Omental fat pad (tissue), 4 donors: ENCODE results near the gene KRTAP9-9. TPM values are rescaled to one million over a fixed set of nuclear protein-coding genes. Genes with fewer than 3 reads are reported as not detected.

Experiments used
- ATAC-seq: fragments of 150-250 bp; one replicate; pipeline ENCODE4 v1.9.1; 2016; ENCODE audit warnings: mild to moderate bottlenecking, moderate library complexity; ENCODE audit not compliant: low FRiP score
- DNase-seq: peaks from one replicate; pipeline ENCODE4 v3.0.0-alpha.2; 2019; ENCODE audit warnings: low spot score
- small RNA-seq: library from RNA; depleted of rRNA; stranded (forward); fragments of <200 nt; gene quantifications from one replicate; pipeline ENCODE3, GENCODE V24; 2016
- total RNA-seq, 4 donors: library from RNA; depleted of rRNA; stranded (reverse); fragments of >200 nt; gene quantifications; one replicate each; pipeline ENCODE4 v1.1.0, GENCODE V29; 2016
- TF ChIP-seq, protein P1 (sequence below), 3 donors: fragments of 450-650 bp; IDR thresholded peaks; one replicate each; pipeline ENCODE4 v1.5.1; 2016 to 2017; ENCODE audit warnings: antibody characterized with exemption in 3 of 3, mild to moderate bottlenecking in 3 of 3, moderate library complexity in 2 of 3

The KRTAP9-9 gene
- total RNA-seq, 4 donors from 2014 or later: not detected

GRCh38 chr17:41301204-41301790 is 46.1 kb downstream of the KRTAP9-9 start:
- DNase-seq (no peak), ATAC-seq (no peak)
- TF ChIP-seq, protein P1, sequence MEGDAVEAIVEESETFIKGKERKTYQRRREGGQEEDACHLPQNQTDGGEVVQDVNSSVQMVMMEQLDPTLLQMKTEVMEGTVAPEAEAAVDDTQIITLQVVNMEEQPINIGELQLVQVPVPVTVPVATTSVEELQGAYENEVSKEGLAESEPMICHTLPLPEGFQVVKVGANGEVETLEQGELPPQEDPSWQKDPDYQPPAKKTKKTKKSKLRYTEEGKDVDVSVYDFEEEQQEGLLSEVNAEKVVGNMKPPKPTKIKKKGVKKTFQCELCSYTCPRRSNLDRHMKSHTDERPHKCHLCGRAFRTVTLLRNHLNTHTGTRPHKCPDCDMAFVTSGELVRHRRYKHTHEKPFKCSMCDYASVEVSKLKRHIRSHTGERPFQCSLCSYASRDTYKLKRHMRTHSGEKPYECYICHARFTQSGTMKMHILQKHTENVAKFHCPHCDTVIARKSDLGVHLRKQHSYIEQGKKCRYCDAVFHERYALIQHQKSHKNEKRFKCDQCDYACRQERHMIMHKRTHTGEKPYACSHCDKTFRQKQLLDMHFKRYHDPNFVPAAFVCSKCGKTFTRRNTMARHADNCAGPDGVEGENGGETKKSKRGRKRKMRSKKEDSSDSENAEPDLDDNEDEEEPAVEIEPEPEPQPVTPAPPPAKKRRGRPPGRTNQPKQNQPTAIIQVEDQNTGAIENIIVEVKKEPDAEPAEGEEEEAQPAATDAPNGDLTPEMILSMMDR (IDR thresholded peaks at IDR 0.05): no peak

DNA sequence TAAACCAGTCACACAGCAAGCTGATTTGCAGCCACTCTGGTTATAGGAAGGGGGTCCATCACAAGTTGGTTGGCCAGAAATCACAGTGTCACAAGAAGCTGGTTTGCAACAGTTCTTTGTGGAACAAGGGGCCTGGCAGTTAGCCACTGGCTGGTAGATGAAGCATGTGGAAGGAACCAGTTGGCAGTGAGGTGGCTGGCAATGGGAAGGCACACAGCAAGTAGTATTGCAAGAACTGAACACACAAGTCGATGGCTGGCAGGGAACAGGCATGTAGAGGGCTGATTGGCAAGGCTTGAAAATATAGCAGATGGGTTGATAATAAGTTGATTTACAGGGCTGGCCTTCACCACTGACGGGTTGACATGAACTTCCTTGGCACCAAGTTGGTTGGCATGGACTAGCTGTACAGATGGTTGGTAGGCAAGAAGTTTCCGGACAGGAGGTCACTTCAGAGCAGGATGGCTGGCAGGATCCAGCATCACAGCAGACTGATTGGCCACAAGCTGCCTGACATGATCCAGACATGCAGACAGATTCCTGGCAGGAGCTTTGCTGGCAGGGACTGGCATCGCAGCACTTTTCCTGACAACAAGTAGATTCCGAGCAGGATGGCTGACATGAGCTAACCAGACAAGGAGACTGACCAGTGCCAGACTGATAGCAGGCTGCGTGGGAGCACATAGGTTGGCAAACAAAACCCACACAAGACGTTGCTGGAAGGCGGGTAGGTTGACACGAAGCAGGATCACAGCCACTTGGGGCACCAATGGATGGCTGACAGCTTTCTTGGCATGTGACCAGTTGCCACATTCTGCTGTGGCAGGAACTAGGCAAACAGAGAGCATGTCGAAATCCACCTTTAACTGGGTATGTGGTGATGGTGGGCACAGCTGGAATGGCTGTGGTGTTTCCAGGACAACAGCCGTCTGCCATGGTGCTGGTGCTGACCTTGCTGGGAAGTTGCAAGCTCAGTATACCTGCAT is 47.0 kb downstream of the KRTAP9-9 start, which contains the start of gene KRTAP29-1:
KRTAP29-1 (minus strand) TSS at position 936 of the 986 bp plus-strand sequence; CDS start at position 936, 0 bp downstream.
- ATAC-seq: no peak
- no peak for DNase-seq
- TF ChIP-seq, protein P1 (IDR thresholded peaks at IDR 0.05): no peak

DNA sequence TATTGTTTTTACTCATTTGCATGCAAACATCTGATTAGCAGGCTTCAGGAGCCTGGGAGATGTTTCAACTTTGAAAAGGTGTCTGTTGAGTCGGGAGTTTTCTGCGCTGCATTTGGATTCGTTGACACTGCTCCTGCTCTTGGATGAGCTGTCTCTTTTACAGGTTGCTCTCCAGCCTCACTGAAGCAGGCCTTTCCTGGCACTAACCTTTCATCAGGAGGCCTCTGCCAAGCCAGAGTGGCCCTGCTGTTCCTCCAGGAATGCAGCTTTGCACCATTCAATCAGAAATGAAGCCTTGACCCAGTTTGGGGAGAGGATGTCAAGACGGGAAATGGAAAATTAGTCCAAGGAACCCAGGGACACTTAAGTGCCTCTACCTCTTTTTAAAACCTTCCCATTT is 47.8 kb downstream of the KRTAP9-9 start:
- DNase-seq (no peak), ATAC-seq (no peak)
- TF ChIP-seq, protein P1 (IDR thresholded peaks at IDR 0.05): no peak

DNA sequence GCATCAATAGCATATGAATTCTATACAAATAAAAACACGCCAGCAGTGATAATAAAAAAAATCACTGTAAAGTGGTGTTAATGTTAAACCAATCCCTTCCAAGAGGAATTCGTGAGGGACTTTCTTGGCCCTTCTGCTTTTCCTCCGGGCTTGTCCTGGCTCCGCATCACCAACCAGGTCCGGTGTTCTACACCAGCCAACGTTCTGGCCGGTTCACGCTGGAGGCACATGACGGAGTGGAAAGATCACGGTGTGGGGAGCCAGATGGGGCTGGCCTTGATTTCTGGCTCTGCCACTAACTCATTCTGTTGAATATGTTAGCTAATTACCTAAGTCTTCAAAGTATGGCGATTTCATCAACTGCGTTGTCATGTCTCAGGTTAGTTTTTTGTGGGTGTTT is 48.9 kb downstream of the KRTAP9-9 start:
- no peak for DNase-seq
- no peak for ATAC-seq
- TF ChIP-seq, protein P1 (IDR thresholded peaks at IDR 0.05): no peak

Small RNA genes within 50 kb of the gene (small RNA-seq; reads per million reads assigned to genes)
- not detected for gene KRTAP9-10P

Other genes starting within 250 kb of the KRTAP9-9 start
- gene KRTAP3-1, start 246.3 kb upstream of the KRTAP9-9 start, total RNA-seq: not detected
- not detected for gene KRTAP1-5, start 228.2 kb upstream of the KRTAP9-9 start, total RNA-seq
- gene KRTAP1-4, start 225.2 kb upstream of the KRTAP9-9 start, total RNA-seq: not detected
- not detected for gene KRTAP1-3, start 220.5 kb upstream of the KRTAP9-9 start, total RNA-seq
- gene KRTAP1-1, start 213.9 kb upstream of the KRTAP9-9 start, total RNA-seq: not detected
- not detected for gene KRTAP2-1, start 208.1 kb upstream of the KRTAP9-9 start, total RNA-seq
- not detected for gene KRTAP2-2, start 200.2 kb upstream of the KRTAP9-9 start, total RNA-seq
- not detected for gene KRTAP2-3, start 195.3 kb upstream of the KRTAP9-9 start, total RNA-seq
- not detected for gene KRTAP2-4, start 189.5 kb upstream of the KRTAP9-9 start, total RNA-seq
- gene KRTAP4-7, start 171.2 kb upstream of the KRTAP9-9 start, total RNA-seq: not detected
- gene KRTAP4-8, start 157.2 kb upstream of the KRTAP9-9 start, total RNA-seq: not detected
- not detected for gene KRTAP4-16, start 153.2 kb upstream of the KRTAP9-9 start, total RNA-seq
- not detected for gene KRTAP4-9, start 150.0 kb upstream of the KRTAP9-9 start, total RNA-seq
- not detected for gene KRTAP4-11, start 137.0 kb upstream of the KRTAP9-9 start, total RNA-seq
- gene KRTAP4-12, start 131.2 kb upstream of the KRTAP9-9 start, total RNA-seq: not detected
- not detected for gene KRTAP4-6, start 114.8 kb upstream of the KRTAP9-9 start, total RNA-seq
- not detected for gene KRTAP4-5, start 105.6 kb upstream of the KRTAP9-9 start, total RNA-seq
- not detected for gene KRTAP4-4, start 94.6 kb upstream of the KRTAP9-9 start, total RNA-seq
- gene KRTAP4-3, start 87.2 kb upstream of the KRTAP9-9 start, total RNA-seq: not detected
- not detected for gene KRTAP4-2, start 77.2 kb upstream of the KRTAP9-9 start, total RNA-seq
- not detected for gene KRTAP4-1, start 70.5 kb upstream of the KRTAP9-9 start, total RNA-seq
- gene KRTAP9-1, start 65.5 kb upstream of the KRTAP9-9 start, total RNA-seq: not detected
- gene KRTAP9-2, start 28.7 kb upstream of the KRTAP9-9 start, total RNA-seq: not detected
- gene KRTAP9-3, start 22.9 kb upstream of the KRTAP9-9 start, total RNA-seq: not detected
- gene KRTAP9-8, start 17.4 kb upstream of the KRTAP9-9 start, total RNA-seq: not detected
- gene KRTAP9-4, start 5.7 kb upstream of the KRTAP9-9 start, total RNA-seq: not detected
- gene KRTAP9-6, start 10.0 kb downstream of the KRTAP9-9 start, total RNA-seq: not detected
- not detected for gene KRTAP9-7, start 20.3 kb downstream of the KRTAP9-9 start, total RNA-seq
- not detected for gene KRTAP29-1, start 47.5 kb downstream of the KRTAP9-9 start, total RNA-seq
- not detected for gene KRTAP16-1, start 53.9 kb downstream of the KRTAP9-9 start, total RNA-seq
- gene KRTAP17-1, start 60.3 kb downstream of the KRTAP9-9 start, total RNA-seq: not detected
- gene KRT33A, start 95.4 kb downstream of the KRTAP9-9 start, total RNA-seq: not detected
- not detected for gene KRT33B, start 114.4 kb downstream of the KRTAP9-9 start, total RNA-seq
- not detected for gene KRT34, start 126.9 kb downstream of the KRTAP9-9 start, total RNA-seq
- not detected for gene KRT31, start 142.2 kb downstream of the KRTAP9-9 start, total RNA-seq
- gene KRT37, start 169.2 kb downstream of the KRTAP9-9 start, total RNA-seq: not detected
- not detected for gene KRT38, start 185.6 kb downstream of the KRTAP9-9 start, total RNA-seq
- not detected for gene KRT32, start 212.0 kb downstream of the KRTAP9-9 start, total RNA-seq
- not detected for gene KRT35, start 225.8 kb downstream of the KRTAP9-9 start, total RNA-seq
- not detected for gene KRT36, start 234.5 kb downstream of the KRTAP9-9 start, total RNA-seq